HG02943 (cell line): ENCODE results near the gene MYL2.

ENCODE experiments used
- ATAC-seq: cut with Tn5 transposase; IDR thresholded peaks from one replicate; pipeline ENCODE4 v1.9.1; 2021; ENCODE audit warnings: mild to moderate bottlenecking, low read depth, moderate library complexity; ENCODE audit not compliant: unreplicated experiment

Gene MYL2

GRCh38 chr12:110930348-110931314 is 10.3 kb upstream of the MYL2 start:
- ATAC-seq: no peak

GRCh38 chr12:110929818-110930217 is 9.4 kb upstream of the MYL2 start:
- ATAC-seq: no peak

GRCh38 chr12:110928700-110929099 is 8.3 kb upstream of the MYL2 start:
- no peak for ATAC-seq

GRCh38 chr12:110927546-110927945 is 7.2 kb upstream of the MYL2 start:
- ATAC-seq: no peak

- ATAC-seq: no peak
Observed at GRCh38 chr12:110923692-110924334, 3.4 kb upstream of the MYL2 start.

GRCh38 chr12:110923192-110923591 is 2.8 kb upstream of the MYL2 start:
- ATAC-seq: no peak

GRCh38 chr12:110922652-110923051 is 2.3 kb upstream of the MYL2 start:
- ATAC-seq: no peak

GRCh38 chr12:110921262-110921661 is 883 bp upstream of the MYL2 start:
- no peak for ATAC-seq

- no peak for ATAC-seq
Observed at GRCh38 chr12:110919720-110920119, 659 bp downstream of the MYL2 start.

- no peak for ATAC-seq
Observed at GRCh38 chr12:110917961-110918360, 2.4 kb downstream of the MYL2 start.

GRCh38 chr12:110917467-110917866 is 2.9 kb downstream of the MYL2 start:
- ATAC-seq: no peak

GRCh38 chr12:110916295-110916875 is 4.0 kb downstream of the MYL2 start:
- ATAC-seq: no peak

GRCh38 chr12:110913119-110914056 is 7.0 kb downstream of the MYL2 start:
- peak; percentile 95 for ATAC-seq

GRCh38 chr12:110912263-110912662 is 8.1 kb downstream of the MYL2 start:
- ATAC-seq: no peak

GRCh38 chr12:110908377-110909152 is 11.8 kb downstream of the MYL2 start:
- no peak for ATAC-seq

- ATAC-seq: no peak
Observed at GRCh38 chr12:110907583-110907982, 12.8 kb downstream of the MYL2 start.

- no peak for ATAC-seq
Observed at GRCh38 chr12:110906985-110907384, 13.4 kb downstream of the MYL2 start.

- ATAC-seq: no peak
Observed at GRCh38 chr12:110906516-110906915, 13.9 kb downstream of the MYL2 start.

GRCh38 chr12:110906083-110906482 is 14.3 kb downstream of the MYL2 start:
- no peak for ATAC-seq

GRCh38 chr12:110903511-110903910 is 16.9 kb downstream of the MYL2 start:
- ATAC-seq: no peak
